ENCODE data around the gene METTL26. TPM values are rescaled to one million over a fixed set of nuclear protein-coding genes. Genes with fewer than 3 reads are reported as not detected.

Gene METTL26
- total RNA-seq, 1 donor: 76.0 TPM

- peak; percentile 65 for DNase-seq (ENCODE audit: insufficient read length, low spot score, missing footprints)
- Histone ChIP-seq H3K36me3 (ENCODE audit: insufficient read depth, low read length) (no peaks in the 10 kb centered on the region), H3K27ac (ENCODE audit: low read depth, low read length) (peak overlapping the region; percentile 72), H3K9me3 (ENCODE audit: low read depth, low read length) (no peaks in the 10 kb centered on the region), H2AFZ (ENCODE audit: low read length) (no peak overlapping the region), H3K4me3 (ENCODE audit: insufficient read depth, low read length) (no peak overlapping the region), H3K27me3 (ENCODE audit: insufficient read depth, low read length) (no peaks in the 10 kb centered on the region), H3K4me2 (ENCODE audit: insufficient read depth, low read length) (no peak overlapping the region), H4K20me1 (ENCODE audit: insufficient read depth, low read length) (peaks cover 6% of the 10 kb centered on the region), H3K4me1 (ENCODE audit: insufficient read depth, low read length) (peaks cover 13% of the 10 kb centered on the region), H3K79me2 (ENCODE audit: insufficient read depth, low read length) (no peaks in the 10 kb centered on the region)
- no peak for TF ChIP-seq CTCF (IDR thresholded peaks at IDR 0.05; ENCODE audit: extremely low read depth, low read depth, low read length)
Observed at GRCh38 chr16:627454-628239, 8.5 kb downstream of the METTL26 start.

GRCh38 chr16:626787-627453 lies 9.2 kb downstream of the METTL26 start:
- peak overlapping the region; percentile 72 for H3K27ac ChIP-seq (ENCODE audit: low read depth, low read length)
- TF ChIP-seq CTCF (IDR thresholded peaks at IDR 0.05; ENCODE audit: extremely low read depth, low read depth, low read length): no peak
- H3K4me3 ChIP-seq (ENCODE audit: insufficient read depth, low read length): no peak overlapping the region
- peaks cover 3% of the 10 kb centered on the region for H3K79me2 ChIP-seq (ENCODE audit: insufficient read depth, low read length)
- H2AFZ ChIP-seq (ENCODE audit: low read length): no peak overlapping the region
- peaks cover 6% of the 10 kb centered on the region for H4K20me1 ChIP-seq (ENCODE audit: insufficient read depth, low read length)
- no peaks in the 10 kb centered on the region for H3K36me3 ChIP-seq (ENCODE audit: insufficient read depth, low read length)
- no peaks in the 10 kb centered on the region for H3K9me3 ChIP-seq (ENCODE audit: low read depth, low read length)
- DNase-seq (ENCODE audit: insufficient read length, low spot score, missing footprints): peak; percentile 100
- H3K4me2 ChIP-seq (ENCODE audit: insufficient read depth, low read length): peak overlapping the region; percentile 45
- no peaks in the 10 kb centered on the region for H3K27me3 ChIP-seq (ENCODE audit: insufficient read depth, low read length)
- peaks cover 13% of the 10 kb centered on the region for H3K4me1 ChIP-seq (ENCODE audit: insufficient read depth, low read length)

GRCh38 chr16:625977-626765 lies 9.9 kb downstream of the METTL26 start:
- no peak for TF ChIP-seq CTCF (IDR thresholded peaks at IDR 0.05; ENCODE audit: extremely low read depth, low read depth, low read length)
- Histone ChIP-seq H3K79me2 (ENCODE audit: insufficient read depth, low read length) (peaks cover 7% of the 10 kb centered on the region), H3K9me3 (ENCODE audit: low read depth, low read length) (no peaks in the 10 kb centered on the region), H3K27me3 (ENCODE audit: insufficient read depth, low read length) (no peaks in the 10 kb centered on the region), H3K27ac (ENCODE audit: low read depth, low read length) (peak overlapping the region; percentile 72), H4K20me1 (ENCODE audit: insufficient read depth, low read length) (peaks cover 13% of the 10 kb centered on the region), H3K4me1 (ENCODE audit: insufficient read depth, low read length) (peaks cover 13% of the 10 kb centered on the region), H3K36me3 (ENCODE audit: insufficient read depth, low read length) (no peaks in the 10 kb centered on the region), H3K4me3 (ENCODE audit: insufficient read depth, low read length) (no peak overlapping the region), H2AFZ (ENCODE audit: low read length) (no peak overlapping the region), H3K4me2 (ENCODE audit: insufficient read depth, low read length) (no peak overlapping the region)
- DNase-seq (ENCODE audit: insufficient read length, low spot score, missing footprints): peak; percentile 89

All from osteoblast (primary cell).